COLO668 (cell line): ENCODE measurements around the gene ADIRF.
"Not testable (repeated sequence)": the region's sequence is repeated elsewhere in the genome, so short reads cannot be mapped to it uniquely, and the experiment has no call there.

Experiments
- DNase-seq: peaks from one replicate; lab custom pipeline; 2025; ENCODE audit not compliant: unreplicated experiment; lab: John Stamatoyannopoulos, UW

The ADIRF gene

GRCh38 chr10:86968271-86968993 lies at the start of gene ADIRF:
ADIRF (plus strand) TSS chr10:86968482; CDS start chr10:86968545, 63 bp downstream.
- DNase-seq, result peak; percentile 55

- peak; percentile 10 for DNase-seq
Measured at GRCh38 chr10:86922553-86922961, 45.7 kb upstream of the ADIRF start.

GRCh38 chr10:86929468-86930380 lies 38.6 kb upstream of the ADIRF start:
- no peak for DNase-seq

GRCh38 chr10:86931872-86932271 lies 36.4 kb upstream of the ADIRF start:
- no peak for DNase-seq

- DNase-seq, result no peak
Measured at GRCh38 chr10:86932674-86933073, 35.6 kb upstream of the ADIRF start.

GRCh38 chr10:86934162-86934711 lies 34.0 kb upstream of the ADIRF start:
- DNase-seq, result not testable (repeated sequence)

- DNase-seq, result peak; percentile 68
Measured at GRCh38 chr10:86936661-86937501, 31.4 kb upstream of the ADIRF start.

- no peak for DNase-seq
Measured at GRCh38 chr10:86937502-86938154, 30.7 kb upstream of the ADIRF start.

GRCh38 chr10:86938260-86938659 lies 30.0 kb upstream of the ADIRF start:
- no peak for DNase-seq

- not testable (repeated sequence) for DNase-seq
Measured at GRCh38 chr10:86940076-86940475, 28.2 kb upstream of the ADIRF start.

GRCh38 chr10:86940677-86941076 lies 27.6 kb upstream of the ADIRF start:
- no peak for DNase-seq

GRCh38 chr10:86941426-86941825 lies 26.9 kb upstream of the ADIRF start:
- no peak for DNase-seq

GRCh38 chr10:86941991-86942421 lies 26.3 kb upstream of the ADIRF start:
- no peak for DNase-seq

- no peak for DNase-seq
Measured at GRCh38 chr10:86942441-86943315, 25.6 kb upstream of the ADIRF start.

GRCh38 chr10:86943316-86944030 lies 24.8 kb upstream of the ADIRF start:
- no peak for DNase-seq

GRCh38 chr10:86944031-86944419 lies 24.3 kb upstream of the ADIRF start:
- DNase-seq, result no peak

GRCh38 chr10:86944471-86944870 lies 23.8 kb upstream of the ADIRF start:
- no peak for DNase-seq

GRCh38 chr10:86944907-86945306 lies 23.4 kb upstream of the ADIRF start:
- no peak for DNase-seq
